Endodermal cell (in vitro differentiated cells): ENCODE results near the gene DENND5B. TPM values are rescaled to one million over a fixed set of nuclear protein-coding genes. Genes with fewer than 3 reads are reported as not detected.
"Not testable (repeated sequence)": the region's sequence is repeated elsewhere in the genome, so short reads cannot be mapped to it uniquely, and the experiment has no call there.

Experiments
- DNase-seq: peaks from one replicate; pipeline ENCODE4 v3.0.0-alpha.2; 2017
- H3K27ac ChIP-seq: 2 replicates; pipeline ENCODE4 v1.5.1; 2013; ENCODE audit warnings: mild to moderate bottlenecking, low read depth, low read length, moderate library complexity
- H3K27me3 ChIP-seq: 2 replicates; pipeline ENCODE4 v1.6.1; 2013; ENCODE audit warnings: mild to moderate bottlenecking, low read length, moderate library complexity; ENCODE audit not compliant: insufficient read depth, control insufficient read depth, poor library complexity, severe bottlenecking
- H3K36me3 ChIP-seq: 2 replicates; pipeline ENCODE4 v1.7.0; 2013; ENCODE audit warnings: mild to moderate bottlenecking, low read length, moderate library complexity; ENCODE audit not compliant: control insufficient read depth, insufficient read depth
- H3K4me1 ChIP-seq: one replicate; pipeline ENCODE4 v1.7.0; 2013; ENCODE audit warnings: low read length; ENCODE audit not compliant: control insufficient read depth, insufficient read depth
- H3K4me3 ChIP-seq: 2 replicates; pipeline ENCODE4 v1.5.1; 2013; ENCODE audit warnings: mild to moderate bottlenecking, low read length, moderate library complexity
- H3K9ac ChIP-seq: 2 replicates; pipeline ENCODE4 v1.6.1; 2013; ENCODE audit warnings: mild to moderate bottlenecking, low read length, moderate library complexity; ENCODE audit not compliant: poor library complexity, severe bottlenecking; ENCODE audit errors: extremely low read depth
- H3K9me3 ChIP-seq: 2 replicates; pipeline ENCODE4 v1.6.1; 2013; ENCODE audit warnings: mild to moderate bottlenecking, low read length, moderate library complexity; ENCODE audit not compliant: control insufficient read depth
- H3K27ac Mint-ChIP-seq: 2 replicates; pipeline ENCODE4 v1.8.0; 2020; ENCODE audit warnings: mixed read lengths
- H3K27me3 Mint-ChIP-seq: 2 replicates; pipeline ENCODE4 v1.8.0; 2021; ENCODE audit warnings: mild to moderate bottlenecking, mixed read lengths; ENCODE audit not compliant: insufficient read depth
- H3K36me3 Mint-ChIP-seq: 2 replicates; pipeline ENCODE4 v1.8.0; 2020; ENCODE audit warnings: low read depth, mixed read lengths
- H3K4me1 Mint-ChIP-seq: 2 replicates; pipeline ENCODE4 v1.8.0; 2020; ENCODE audit warnings: mixed read lengths
- H3K4me3 Mint-ChIP-seq: 2 replicates; pipeline ENCODE4 v1.8.0; 2020; ENCODE audit warnings: mild to moderate bottlenecking, moderate library complexity, mixed read lengths
- H3K9me3 Mint-ChIP-seq: 2 replicates; pipeline ENCODE4 v1.8.0; 2020; ENCODE audit warnings: mild to moderate bottlenecking, mixed read lengths
- WGBS, 2 experiments: methylation state at CpG; one replicate each; pipeline versions ENCODE4 v1.1.5 to v1.1.7; 2013; ENCODE audit warnings: missing lambda C conversion rate in 2 of 2, mixed read lengths in 1 of 2; ENCODE audit not compliant: insufficient coverage in 1 of 2, insufficient read length in 1 of 2; 5-methylcytosine and 5-hydroxymethylcytosine counted together
- total RNA-seq, 2 donors: library from RNA; stranded (reverse); fragmentation: NEBNext Ultra II Directional in 1 of 2; extraction: Animal tissue kit (Norgen Biotek cat#: 25700) in 1 of 2; gene quantifications; 2 replicates in 1 of 2; 3 replicates in 1 of 2; pipeline ENCODE4 v1.2.1, GENCODE V29; 2021
- TF ChIP-seq, protein P1 (sequence below): fragments of 200-600 bp; sonication (generic); conservative IDR thresholded peaks from 2 replicates; pipeline ENCODE4 v1.5.0; 2021; ENCODE audit warnings: antibody characterized with exemption, mild to moderate bottlenecking

Gene DENND5B
- total RNA-seq, 2 donors from 2014 or later: 24.5 to 34.2 TPM

DNA sequence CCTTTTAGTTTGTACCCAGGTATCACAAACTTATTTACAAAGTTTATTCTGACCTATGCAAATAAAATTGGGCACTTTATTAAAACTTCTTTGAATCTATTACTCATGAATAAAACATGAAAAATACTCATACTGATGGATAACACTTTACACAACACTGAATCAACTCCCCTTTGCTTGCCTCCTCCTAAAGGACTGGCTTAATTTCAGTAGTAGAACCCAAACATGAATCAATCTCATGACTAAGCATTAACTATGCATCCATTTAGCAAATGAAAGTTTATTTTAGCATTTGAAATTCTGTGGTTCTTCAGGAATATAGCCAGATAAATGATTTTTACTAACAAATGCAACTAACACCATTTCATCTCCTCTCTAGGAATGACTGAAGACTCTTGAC lies 32.4 kb downstream of the DENND5B start:
- Mint-ChIP-seq H3K27me3 (no peaks in the 10 kb centered on the region), H3K4me1 (peaks cover 15% of the 10 kb centered on the region), H3K9me3 (peaks cover 41% of the 10 kb centered on the region), H3K27ac (no peak overlapping the region), H3K4me3 (no peak overlapping the region), H3K36me3 (peaks cover 17% of the 10 kb centered on the region)
- Histone ChIP-seq H3K4me3 (no peak overlapping the region), H3K9ac (no peak overlapping the region), H3K36me3 (no peaks in the 10 kb centered on the region), H3K9me3 (peaks cover 28% of the 10 kb centered on the region), H3K27ac (no peak overlapping the region), H3K27me3 (no peaks in the 10 kb centered on the region), H3K4me1 (no peaks in the 10 kb centered on the region)
- TF ChIP-seq, protein P1, sequence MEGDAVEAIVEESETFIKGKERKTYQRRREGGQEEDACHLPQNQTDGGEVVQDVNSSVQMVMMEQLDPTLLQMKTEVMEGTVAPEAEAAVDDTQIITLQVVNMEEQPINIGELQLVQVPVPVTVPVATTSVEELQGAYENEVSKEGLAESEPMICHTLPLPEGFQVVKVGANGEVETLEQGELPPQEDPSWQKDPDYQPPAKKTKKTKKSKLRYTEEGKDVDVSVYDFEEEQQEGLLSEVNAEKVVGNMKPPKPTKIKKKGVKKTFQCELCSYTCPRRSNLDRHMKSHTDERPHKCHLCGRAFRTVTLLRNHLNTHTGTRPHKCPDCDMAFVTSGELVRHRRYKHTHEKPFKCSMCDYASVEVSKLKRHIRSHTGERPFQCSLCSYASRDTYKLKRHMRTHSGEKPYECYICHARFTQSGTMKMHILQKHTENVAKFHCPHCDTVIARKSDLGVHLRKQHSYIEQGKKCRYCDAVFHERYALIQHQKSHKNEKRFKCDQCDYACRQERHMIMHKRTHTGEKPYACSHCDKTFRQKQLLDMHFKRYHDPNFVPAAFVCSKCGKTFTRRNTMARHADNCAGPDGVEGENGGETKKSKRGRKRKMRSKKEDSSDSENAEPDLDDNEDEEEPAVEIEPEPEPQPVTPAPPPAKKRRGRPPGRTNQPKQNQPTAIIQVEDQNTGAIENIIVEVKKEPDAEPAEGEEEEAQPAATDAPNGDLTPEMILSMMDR: no peak
- no peak for DNase-seq

DNA sequence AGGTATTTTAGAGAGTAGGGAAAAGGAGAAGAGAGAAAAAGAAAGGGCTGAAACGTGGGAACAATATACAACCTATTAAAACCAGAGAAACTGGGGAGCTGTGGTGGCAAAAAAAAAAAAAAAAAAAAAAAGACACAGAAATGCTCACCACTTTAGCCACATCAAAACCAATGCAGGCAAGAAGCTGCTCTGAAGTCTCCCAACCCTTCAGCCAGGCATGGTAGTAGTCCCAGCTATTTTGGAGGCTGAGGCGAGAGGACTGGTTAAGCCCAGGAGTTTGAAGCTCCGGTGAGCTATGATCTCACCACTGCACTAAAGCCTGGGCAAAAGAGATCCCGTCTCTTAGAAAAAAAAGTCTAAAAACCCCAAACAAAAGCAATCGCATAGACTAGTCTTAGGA lies 33.2 kb downstream of the DENND5B start:
- H3K4me1 Mint-ChIP-seq: peaks cover 10% of the 10 kb centered on the region
- H3K4me3 ChIP-seq: no peak overlapping the region

DNA sequence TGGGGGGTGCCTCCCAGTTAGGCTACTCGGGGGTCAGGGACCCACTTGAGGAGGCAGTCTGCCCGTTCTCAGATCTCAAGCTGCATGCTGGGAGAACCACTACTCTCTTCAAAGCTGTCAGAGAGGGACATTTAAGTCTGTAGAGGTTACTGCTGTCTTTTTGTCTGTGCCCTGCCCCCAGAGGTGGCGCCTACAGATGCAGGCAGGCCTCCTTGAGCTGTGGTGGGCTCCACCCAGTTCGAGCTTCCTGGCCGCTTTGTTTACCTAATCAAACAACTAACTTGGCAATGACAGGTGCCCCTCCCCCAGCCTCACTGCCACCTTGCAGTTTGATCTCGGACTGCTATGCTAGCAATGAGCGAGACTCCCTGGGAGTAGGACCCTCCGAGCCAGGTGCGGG lies 35.5 kb downstream of the DENND5B start:
- Mint-ChIP-seq H3K9me3 (peaks cover 65% of the 10 kb centered on the region), H3K36me3 (peaks cover 22% of the 10 kb centered on the region)
- not testable (repeated sequence) for H3K36me3 ChIP-seq, H3K27me3 ChIP-seq, H3K27me3 Mint-ChIP-seq, H3K4me3 ChIP-seq, H3K4me1 Mint-ChIP-seq, DNase-seq, H3K9ac ChIP-seq, H3K27ac ChIP-seq, H3K4me1 ChIP-seq, H3K4me3 Mint-ChIP-seq, H3K27ac Mint-ChIP-seq
- H3K9me3 ChIP-seq: peaks cover 28% of the 10 kb centered on the region
- WGBS, 2 experiments: 95 to 100% methylated on average over 5 to 7 of the region's 9 CpGs

More for the DNA sequence above, 33.2 kb downstream of the DENND5B start:
- peaks cover 20% of the 10 kb centered on the region for H3K36me3 Mint-ChIP-seq
- H3K9me3 Mint-ChIP-seq: peaks cover 47% of the 10 kb centered on the region
- no peak for DNase-seq
- Histone ChIP-seq H3K27me3 (no peaks in the 10 kb centered on the region), H3K9ac (no peak overlapping the region), H3K36me3 (no peaks in the 10 kb centered on the region), H3K27ac (no peak overlapping the region), H3K9me3 (peaks cover 28% of the 10 kb centered on the region), H3K4me1 (no peaks in the 10 kb centered on the region)
- TF ChIP-seq, protein P1: no peak
- H3K27me3 Mint-ChIP-seq: no peaks in the 10 kb centered on the region
- WGBS, 2 experiments: 90 to 97% methylated on average over 4 of the region's 5 CpGs
- no peak overlapping the region for H3K4me3 Mint-ChIP-seq
- no peak overlapping the region for H3K27ac Mint-ChIP-seq

DNA sequence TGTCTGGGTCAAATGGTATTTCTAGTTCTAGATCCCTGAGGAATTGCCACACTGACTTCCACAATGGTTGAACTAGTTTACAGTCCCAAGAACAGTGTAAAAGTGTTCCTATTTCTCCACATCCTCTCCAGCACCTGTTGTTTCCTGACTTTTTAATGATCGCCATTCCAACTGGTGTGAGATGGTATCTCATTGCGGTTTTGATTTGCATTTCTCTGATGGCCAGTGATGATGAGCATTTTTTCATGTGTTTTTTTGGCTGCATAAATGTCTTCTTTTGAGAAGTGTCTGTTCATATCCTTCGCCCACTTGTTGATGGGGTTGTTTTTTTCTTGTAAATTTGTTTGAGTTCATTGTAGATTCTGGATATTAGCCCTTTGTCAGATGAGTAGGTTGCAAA lies 40.3 kb downstream of the DENND5B start:
- H3K36me3 Mint-ChIP-seq: peaks cover 15% of the 10 kb centered on the region
- H3K27ac ChIP-seq, H3K36me3 ChIP-seq, H3K4me1 Mint-ChIP-seq, H3K9me3 ChIP-seq, H3K4me3 ChIP-seq, H3K4me1 ChIP-seq, H3K4me3 Mint-ChIP-seq, H3K9ac ChIP-seq, DNase-seq, H3K27me3 Mint-ChIP-seq, H3K27ac Mint-ChIP-seq, H3K27me3 ChIP-seq: not testable (repeated sequence)
- no CpG with 5 or more reads among the region's 3 CpGs for WGBS, 2 experiments
- H3K9me3 Mint-ChIP-seq: peaks cover 40% of the 10 kb centered on the region
